T-helper 1 cell treated with Interleukin-12 subunit alpha and Interleukin-12 subunit beta and Interleukin-4 antibody, amounts not matched to agents 30 ng/mL and 1 ng/mL, for 36 hours (primary cell): ENCODE data around the gene USF2. TPM values are rescaled to one million over a fixed set of nuclear protein-coding genes. Genes with fewer than 3 reads are reported as not detected.

ENCODE experiments used
- intact Hi-C: fragments of 100-400 bp; cut with micrococcal nuclease; formaldehyde crosslinking; loops from one replicate; pipeline ENCODE4 v1.15.1; 2024
- total RNA-seq: library from RNA; stranded (reverse); gene quantifications from 2 replicates; pipeline ENCODE4 v1.2.3, GENCODE V29; 2022

The USF2 gene
- total RNA-seq, 1 donor from 2014 or later, result 138 TPM

DNA sequence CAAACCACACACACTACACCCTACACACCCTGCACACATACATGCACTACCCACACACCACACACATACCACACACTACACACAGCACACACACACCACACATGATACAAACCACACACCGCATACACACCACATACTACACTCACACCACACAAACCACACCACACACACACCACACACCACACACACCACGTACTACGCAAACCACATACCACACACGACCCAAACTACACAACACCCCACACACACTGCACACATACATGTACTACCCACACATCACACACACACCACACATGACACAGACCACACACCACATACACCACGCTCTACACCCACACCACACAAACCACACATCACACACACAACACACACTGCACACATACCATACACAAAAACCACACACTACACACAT lies 29.8 kb downstream of the USF2 start:
- intact Hi-C loops, result no loop called here

DNA sequence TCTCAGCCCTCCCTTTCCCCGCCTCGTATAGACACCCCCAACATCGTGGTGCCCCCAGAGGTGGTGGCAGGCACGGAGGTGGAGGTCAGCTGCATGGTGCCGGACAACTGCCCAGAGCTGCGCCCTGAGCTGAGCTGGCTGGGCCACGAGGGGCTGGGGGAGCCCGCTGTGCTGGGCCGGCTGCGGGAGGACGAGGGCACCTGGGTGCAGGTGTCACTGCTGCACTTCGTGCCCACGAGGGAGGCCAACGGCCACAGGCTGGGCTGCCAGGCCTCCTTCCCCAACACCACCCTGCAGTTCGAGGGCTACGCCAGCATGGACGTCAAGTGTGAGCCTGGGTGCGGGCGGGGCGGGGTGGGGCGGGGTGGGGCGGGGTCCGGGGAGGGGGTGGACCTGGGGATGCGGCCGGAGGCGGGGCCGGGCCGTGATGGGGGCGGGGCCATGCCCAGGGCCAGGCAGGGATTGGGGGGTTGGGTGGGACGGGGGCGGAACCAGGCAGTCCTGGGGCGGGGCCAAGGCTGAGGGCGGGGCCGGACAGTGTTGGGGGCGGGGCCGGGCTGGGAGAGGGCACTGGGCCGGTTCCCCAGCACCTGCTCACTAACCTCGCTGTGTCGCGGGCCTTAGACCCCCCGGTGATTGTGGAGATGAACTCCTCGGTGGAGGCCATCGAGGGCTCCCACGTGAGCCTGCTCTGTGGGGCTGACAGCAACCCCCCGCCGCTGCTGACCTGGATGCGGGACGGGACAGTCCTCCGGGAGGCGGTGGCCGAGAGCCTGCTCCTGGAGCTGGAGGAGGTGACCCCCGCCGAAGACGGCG lies 31.0 kb downstream of the USF2 start:
- intact Hi-C loops, result no loop called here

GRCh38 chr19:35300339-35300649 lies 31.5 kb downstream of the USF2 start:
- intact Hi-C loops, result no loop called here

DNA sequence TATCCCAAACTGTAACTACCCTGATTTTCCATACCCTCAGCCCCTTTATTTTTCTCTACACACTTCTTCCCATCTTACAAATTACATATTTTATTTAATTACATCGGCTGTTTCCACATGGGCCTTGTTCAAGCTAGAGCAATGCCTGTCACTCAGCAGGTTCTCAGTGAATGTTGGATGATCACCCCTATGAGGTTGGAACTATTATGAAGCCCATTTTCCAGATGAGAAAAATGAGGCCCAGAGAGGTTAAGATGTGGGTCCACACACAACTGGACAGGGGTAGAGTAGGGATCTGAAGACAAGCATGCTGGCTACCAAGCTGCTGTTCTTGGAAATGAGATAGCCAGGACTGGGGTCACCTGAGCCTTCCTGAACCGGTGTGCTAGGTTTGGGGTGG lies 33.2 kb downstream of the USF2 start:
- intact Hi-C loops, result no loop called here

GRCh38 chr19:35302446-35302845 lies 33.7 kb downstream of the USF2 start:
- intact Hi-C loops, result no loop called here

- intact Hi-C loops, result no loop called here
Observed at GRCh38 chr19:35303357-35303915, 34.7 kb downstream of the USF2 start.

GRCh38 chr19:35304036-35304435 lies 35.3 kb downstream of the USF2 start:
- intact Hi-C loops, result no loop called here

- intact Hi-C loops, result no loop called here
Observed at GRCh38 chr19:35305181-35305580, 36.4 kb downstream of the USF2 start.

GRCh38 chr19:35306473-35307246 lies 37.9 kb downstream of the USF2 start:
- intact Hi-C loops, result no loop called here

DNA sequence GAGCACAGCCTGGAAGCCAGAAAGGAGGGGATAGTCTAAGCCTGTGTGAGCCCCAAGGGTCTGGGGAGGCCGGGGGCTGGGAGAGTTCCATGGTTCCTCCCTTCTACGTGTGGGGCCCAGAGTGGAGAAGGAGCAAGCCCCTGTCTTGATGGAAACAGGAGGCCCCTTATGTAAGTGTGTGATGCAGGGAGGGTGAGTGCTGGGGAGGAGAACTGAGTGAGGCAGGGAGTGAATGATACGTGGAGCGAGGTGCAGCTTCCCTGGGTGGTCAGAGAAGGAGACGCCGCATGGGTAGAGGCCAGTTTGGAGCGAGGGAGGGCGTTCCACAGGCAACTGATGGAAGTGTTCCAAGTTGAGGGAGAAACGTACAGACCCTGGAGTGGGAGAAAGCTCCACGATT lies 39.2 kb downstream of the USF2 start:
- intact Hi-C loops, result no loop called here

- intact Hi-C loops, result no loop called here
Observed at GRCh38 chr19:35308910-35309309, 40.1 kb downstream of the USF2 start.

- intact Hi-C loops, result no loop called here
Observed at GRCh38 chr19:35309481-35310279, 40.9 kb downstream of the USF2 start.

DNA sequence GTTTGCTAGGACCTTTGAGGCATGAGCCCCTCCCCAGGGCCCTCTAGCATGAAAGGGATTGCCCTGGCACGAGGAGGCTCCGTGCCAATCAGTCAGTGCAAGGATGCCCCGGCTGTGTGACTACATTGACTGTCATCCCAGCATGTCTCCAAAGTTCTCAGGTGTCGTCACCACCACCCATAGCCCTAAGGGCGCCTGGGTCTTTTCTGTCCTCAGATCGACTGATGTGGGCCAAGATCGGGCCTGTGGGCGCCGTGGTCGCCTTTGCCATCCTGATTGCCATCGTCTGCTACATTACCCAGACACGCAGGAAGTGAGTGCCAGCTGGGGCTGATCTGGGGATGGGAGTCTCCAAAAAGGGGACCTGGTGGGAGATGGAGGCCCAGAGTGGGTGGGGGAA lies 41.6 kb downstream of the USF2 start:
- intact Hi-C loops, result no loop called here

- intact Hi-C loops, result no loop called here
Observed at GRCh38 chr19:35310811-35311465, 42.2 kb downstream of the USF2 start.

DNA sequence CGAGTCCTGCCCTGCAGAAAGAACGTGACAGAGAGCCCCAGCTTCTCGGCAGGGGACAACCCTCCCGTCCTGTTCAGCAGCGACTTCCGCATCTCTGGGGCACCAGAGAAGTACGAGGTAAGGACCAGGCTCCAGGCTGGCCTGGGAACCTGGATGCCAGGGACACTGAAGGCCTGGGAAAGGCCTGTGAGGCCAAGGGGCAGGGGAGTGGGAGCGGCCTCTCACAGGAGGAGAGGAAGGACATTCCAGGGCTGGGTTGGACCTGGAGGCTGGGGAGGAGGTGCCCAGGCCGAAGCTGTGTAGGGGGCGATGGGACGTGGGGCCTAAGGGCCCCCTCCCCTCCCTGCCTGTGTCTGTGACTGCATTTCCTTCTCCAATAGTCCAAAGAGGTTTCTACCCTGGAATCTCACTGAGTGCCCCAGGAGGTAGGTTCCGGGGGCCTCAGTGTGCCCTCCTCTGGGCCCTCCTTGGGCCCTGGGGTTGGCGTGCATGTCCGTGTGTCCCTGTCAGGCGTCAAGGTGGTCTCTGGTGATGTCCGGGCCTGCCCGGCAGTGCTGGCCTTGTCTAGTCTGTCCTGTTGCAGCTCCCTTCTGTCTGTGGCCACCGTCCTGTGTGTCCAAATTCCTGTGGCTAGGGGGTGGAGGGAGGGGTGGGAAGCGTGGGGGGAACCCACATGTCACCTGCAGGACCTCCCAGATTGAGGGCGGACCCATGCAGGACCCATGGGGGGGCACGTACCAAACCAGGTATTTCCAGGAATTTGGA lies 43.3 kb downstream of the USF2 start:
- intact Hi-C loops, result no loop called here

DNA sequence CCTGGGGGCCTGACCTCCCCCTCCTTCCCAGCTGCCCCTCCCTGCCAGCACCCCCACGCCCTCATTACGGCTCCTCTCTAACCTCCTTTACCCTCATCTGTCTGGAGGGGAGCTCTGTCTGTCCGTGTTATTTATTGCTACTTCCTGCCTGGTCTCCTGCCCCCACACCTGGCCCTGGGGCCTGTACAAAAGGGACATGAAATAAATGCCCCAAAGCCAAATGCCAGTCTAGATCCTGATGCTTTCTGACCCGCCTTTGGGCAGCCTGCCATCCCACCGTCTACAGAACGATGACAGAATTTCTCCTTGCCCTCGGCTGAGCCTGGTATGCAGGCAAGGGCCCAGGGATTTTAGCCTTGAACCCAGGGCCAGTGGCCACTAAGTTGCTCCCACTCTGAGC lies 44.8 kb downstream of the USF2 start:
- intact Hi-C loops, result no loop called here

- intact Hi-C loops, result no loop called here
Observed at GRCh38 chr19:35314031-35314430, 45.3 kb downstream of the USF2 start.

GRCh38 chr19:35314858-35315470 lies 46.2 kb downstream of the USF2 start:
- intact Hi-C loops, result no loop called here

DNA sequence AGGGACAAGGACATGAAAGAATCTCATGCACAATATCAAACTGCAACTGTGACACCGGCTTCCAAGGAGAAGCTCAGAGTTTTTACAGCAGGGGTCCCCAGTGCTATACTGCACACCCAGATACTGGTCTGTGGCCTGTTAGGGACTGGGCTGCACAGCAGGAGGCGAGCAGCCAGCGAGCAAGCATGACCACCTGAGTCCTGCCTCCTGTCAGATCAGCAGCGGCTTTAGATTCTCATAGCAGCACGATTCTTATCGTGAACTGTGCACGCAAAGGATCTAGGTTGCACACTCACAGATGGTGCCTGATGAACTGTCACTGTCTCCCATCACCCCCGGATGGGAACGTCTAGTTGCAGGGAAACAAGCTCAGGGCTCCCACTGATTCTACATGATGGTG lies 47.1 kb downstream of the USF2 start:
- intact Hi-C loops, result no loop called here

DNA sequence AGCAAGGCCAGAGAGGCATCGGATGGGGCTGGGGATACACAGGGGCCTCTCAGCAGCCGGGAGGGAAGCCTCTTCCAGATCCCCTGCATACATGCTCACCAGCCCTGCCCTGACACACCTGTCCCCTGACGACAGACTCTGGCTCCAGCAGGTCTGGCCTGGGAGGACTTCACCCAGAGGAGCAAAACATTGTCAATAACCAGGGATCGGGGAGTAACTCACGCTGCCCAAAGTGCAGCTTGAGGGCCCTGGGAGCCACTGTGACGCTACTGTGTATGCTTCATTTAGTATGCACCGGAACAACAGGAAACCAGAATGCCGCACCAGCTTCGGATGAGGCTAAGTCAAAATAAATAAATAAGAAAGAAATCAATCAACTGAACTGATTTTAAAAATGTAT lies 47.8 kb downstream of the USF2 start:
- intact Hi-C loops, result no loop called here
